ENCODE data around the gene ANP32E.

Gene ANP32E

GRCh38 chr1:150235852-150236613 is at the start of gene ANP32E:
ANP32E (minus strand) TSS chr1:150236112; CDS start chr1:150235786, 326 bp downstream.
- peak; percentile 78 to 89 (median 83) for DNase-seq (ENCODE audit: low read depth in 3 of 3)

- no peak for DNase-seq (ENCODE audit: low read depth in 3 of 3)
Observed at GRCh38 chr1:150283260-150283659, 47.3 kb upstream of the ANP32E start.

DNA sequence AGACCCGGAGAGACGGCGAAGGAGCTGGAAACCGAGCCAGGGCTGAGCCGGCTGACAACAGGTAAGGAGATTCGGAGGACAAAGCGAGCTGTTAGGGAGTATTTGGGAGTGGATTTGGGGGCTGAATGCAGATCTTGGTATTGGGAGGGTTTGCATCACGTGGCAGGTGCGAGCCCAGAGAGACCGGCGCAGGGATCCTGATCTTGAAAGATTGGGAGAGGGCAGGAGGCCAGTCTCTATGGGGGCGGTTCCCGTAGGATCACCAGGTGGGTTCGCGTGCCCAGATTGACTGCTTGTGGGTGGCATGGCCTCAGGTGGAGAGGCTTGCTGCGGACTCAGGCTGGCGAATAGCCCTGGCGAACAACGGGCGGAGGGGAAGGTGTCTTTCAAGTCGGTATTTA is 46.6 kb upstream of the ANP32E start:
- no peak for DNase-seq (ENCODE audit: low read depth in 3 of 3)

DNA sequence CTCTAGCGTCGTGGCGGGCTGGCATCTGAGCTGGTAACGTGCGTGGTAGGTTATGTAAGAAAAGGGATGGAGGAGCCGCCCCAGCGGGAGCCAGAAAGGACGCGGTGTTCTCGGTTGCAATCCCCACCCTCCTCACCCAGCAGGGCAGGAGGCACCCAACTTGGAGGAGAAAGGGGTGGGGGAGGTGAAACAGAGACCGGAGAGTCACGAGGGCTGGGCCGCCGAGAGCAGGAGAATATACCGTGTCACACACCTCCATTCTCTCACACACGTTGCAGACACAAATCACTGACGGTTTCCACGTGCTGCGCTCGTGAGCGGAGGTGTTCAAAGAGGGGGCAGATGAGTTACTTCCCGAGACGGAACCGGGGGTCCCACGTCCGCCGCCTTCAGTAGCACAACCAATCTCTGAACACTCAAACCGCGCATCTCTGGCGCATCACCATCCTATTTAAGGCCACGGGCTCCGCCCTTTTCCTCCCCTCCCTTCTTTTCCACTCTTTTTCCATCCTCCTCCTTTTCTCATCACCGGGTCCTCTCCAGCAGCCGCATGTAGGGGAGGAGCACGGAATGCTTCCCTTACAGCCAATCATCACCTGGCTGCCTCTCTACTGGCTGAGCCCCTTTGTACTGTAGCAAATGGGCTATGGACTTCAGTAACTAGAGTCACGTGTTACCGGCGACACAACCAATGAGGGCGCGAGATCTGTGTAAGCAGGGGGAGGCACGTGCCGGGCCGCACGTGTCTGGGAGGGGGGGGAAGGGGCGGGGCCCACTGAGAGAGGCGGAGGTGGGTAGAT is 46.0 kb upstream of the ANP32E start, which contains the start of gene CIART:
TSS of gene CIART (plus strand) at position 797 of the 800 bp plus-strand sequence. CDS start 714 bp downstream, outside the sequence.
- DNase-seq (ENCODE audit: low read depth in 3 of 3): peak; percentile 36 to 77 (median 76)

- peak in 2 of 3 experiments; percentile 38 to 44 for DNase-seq (ENCODE audit: low read depth in 3 of 3)
Observed at GRCh38 chr1:150281221-150281757, 45.4 kb upstream of the ANP32E start.

DNA sequence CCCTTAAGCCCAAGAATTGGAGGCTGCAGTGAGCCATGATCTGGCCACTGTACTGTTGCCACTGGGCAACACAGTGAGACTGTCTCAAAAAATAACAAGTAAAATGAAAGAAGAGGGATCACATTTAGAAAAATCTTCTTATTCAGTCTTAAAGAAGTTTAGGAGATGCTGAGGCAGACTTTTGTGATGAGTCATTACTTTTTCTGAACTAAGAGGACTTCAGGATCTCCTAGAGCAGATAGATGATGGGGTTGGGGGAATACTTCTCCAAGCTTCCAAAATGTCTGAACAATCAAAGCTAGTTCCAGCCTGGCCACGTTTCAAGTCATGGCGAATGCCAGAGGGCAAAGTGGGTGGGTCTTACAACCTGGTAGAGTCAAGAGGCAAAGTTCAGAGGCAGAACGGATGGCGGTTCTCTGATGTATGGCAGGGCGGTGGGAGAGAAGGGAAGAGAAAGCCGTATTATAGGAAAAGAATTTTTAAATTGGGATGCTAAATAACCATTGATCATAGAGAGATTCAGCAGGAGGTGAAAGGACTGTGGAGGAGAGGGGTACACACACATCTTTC is 44.3 kb upstream of the ANP32E start:
- no peak for DNase-seq (ENCODE audit: low read depth in 3 of 3)

DNA sequence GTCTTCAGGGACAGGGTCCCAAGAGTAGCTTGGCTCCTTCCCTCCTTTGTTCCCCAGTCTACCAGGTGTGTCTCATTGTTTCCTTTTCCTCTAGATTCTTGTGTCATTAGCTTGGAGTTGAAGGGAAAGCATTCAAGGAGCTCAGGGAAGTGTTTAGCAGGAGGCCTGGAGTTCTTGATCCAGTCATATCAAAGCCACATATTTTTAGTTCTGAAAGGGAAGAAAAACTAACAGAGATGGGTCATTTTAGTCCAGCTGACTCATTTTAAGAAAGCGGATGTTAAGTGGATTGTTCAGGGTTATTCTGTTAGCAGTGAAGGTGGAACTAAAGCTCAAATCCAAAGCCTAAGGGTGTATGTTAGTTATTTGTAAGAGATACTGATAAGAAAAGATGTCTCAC is 37.4 kb upstream of the ANP32E start:
- DNase-seq (ENCODE audit: low read depth in 3 of 3): no peak

GRCh38 chr1:150271291-150271959 is 35.5 kb upstream of the ANP32E start:
- DNase-seq (ENCODE audit: low read depth in 3 of 3): no peak

DNA sequence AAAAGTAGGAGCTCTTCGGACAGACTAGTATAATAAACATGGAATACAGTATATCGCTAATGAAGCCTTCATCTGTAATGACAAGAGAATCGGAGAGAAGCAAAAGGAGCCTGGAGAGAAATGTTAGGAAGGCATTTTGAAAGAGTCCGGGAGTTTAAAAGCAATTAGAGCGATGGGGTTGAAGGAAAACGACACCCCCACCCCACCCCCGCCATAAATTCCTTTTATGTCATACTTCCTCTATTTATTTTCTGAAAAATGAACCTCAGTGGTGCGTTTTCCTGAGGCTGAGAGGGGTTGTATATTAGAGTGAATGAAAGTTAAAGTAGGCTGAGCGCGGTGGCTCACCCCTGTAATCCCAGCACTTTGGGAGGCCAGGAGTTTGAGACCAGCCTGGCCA is 33.5 kb upstream of the ANP32E start:
- DNase-seq (ENCODE audit: low read depth in 3 of 3): no peak

DNA sequence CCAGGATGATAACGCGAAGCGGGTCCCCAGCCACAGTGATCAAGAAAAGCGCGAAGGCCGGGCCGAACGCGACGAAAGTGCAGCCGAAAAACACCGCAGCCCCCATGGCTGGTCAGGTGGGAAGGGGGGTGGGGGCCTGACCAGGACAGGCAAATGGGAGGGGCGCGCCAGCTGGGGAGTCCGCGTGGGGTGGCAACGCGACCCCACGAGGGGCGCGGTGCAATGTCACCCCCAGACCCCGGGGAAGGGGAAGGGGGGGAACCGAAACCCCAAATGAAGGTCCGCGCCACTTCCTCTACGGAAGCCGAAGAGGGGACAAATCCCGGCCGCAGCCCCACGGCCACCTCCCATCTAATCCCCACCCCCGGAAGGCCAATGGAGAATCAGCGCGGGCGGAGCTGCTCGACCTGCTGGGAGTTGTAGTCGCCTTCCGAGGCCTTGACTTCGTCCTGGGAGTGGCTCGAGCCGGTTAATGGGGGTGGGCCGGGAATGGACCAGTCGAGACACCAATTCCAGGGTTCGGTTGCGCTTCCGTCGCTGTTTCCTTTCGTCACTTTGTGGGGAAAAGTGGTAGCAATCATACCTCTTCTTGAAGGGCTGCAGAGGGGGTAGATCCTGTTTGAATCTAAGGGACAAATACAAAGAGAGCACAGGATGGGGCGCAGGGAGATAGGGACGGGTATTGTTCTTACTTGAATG is 32.9 kb upstream of the ANP32E start, which contains the start of gene APH1A:
TSS of gene APH1A (minus strand) at position 312 of the 699 bp plus-strand sequence. CDS start at position 106, 206 bp downstream.
- peak; percentile 81 to 88 (median 87) for DNase-seq (ENCODE audit: low read depth in 3 of 3)

- DNase-seq (ENCODE audit: low read depth in 3 of 3): no peak
Observed at GRCh38 chr1:150268340-150268704, 32.4 kb upstream of the ANP32E start.

- no peak for DNase-seq (ENCODE audit: low read depth in 3 of 3)
Observed at GRCh38 chr1:150267896-150268295, 32.0 kb upstream of the ANP32E start.

- DNase-seq (ENCODE audit: low read depth in 3 of 3): no peak
Observed at GRCh38 chr1:150263549-150263948, 27.6 kb upstream of the ANP32E start.

- DNase-seq (ENCODE audit: low read depth in 3 of 3): no peak
Observed at GRCh38 chr1:150262388-150263320, 26.7 kb upstream of the ANP32E start.

- no peak for DNase-seq (ENCODE audit: low read depth in 3 of 3)
Observed at GRCh38 chr1:150261367-150261766, 25.5 kb upstream of the ANP32E start.

- DNase-seq (ENCODE audit: low read depth in 3 of 3): no peak
Observed at GRCh38 chr1:150259758-150260669, 24.1 kb upstream of the ANP32E start.

- DNase-seq (ENCODE audit: low read depth in 3 of 3): no peak
Observed at GRCh38 chr1:150259217-150259616, 23.3 kb upstream of the ANP32E start.
